ENCODE measurements around the gene PDGFRA.

- TF ChIP-seq, protein P1, sequence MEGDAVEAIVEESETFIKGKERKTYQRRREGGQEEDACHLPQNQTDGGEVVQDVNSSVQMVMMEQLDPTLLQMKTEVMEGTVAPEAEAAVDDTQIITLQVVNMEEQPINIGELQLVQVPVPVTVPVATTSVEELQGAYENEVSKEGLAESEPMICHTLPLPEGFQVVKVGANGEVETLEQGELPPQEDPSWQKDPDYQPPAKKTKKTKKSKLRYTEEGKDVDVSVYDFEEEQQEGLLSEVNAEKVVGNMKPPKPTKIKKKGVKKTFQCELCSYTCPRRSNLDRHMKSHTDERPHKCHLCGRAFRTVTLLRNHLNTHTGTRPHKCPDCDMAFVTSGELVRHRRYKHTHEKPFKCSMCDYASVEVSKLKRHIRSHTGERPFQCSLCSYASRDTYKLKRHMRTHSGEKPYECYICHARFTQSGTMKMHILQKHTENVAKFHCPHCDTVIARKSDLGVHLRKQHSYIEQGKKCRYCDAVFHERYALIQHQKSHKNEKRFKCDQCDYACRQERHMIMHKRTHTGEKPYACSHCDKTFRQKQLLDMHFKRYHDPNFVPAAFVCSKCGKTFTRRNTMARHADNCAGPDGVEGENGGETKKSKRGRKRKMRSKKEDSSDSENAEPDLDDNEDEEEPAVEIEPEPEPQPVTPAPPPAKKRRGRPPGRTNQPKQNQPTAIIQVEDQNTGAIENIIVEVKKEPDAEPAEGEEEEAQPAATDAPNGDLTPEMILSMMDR (IDR thresholded peaks at IDR 0.05), result no peak
- TF ChIP-seq EP300 (IDR thresholded peaks at IDR 0.05; ENCODE audit: low read depth) (no peak), POLR2A (IDR thresholded peaks at IDR 0.05) (no peak), POLR2AphosphoS5 (IDR thresholded peaks at IDR 0.05) (no peak)
Measured at GRCh38 chr4:54333657-54334056, 104.6 kb downstream of the PDGFRA start.

Data from transverse colon (tissue), 4 donors.